OCI-LY1 (cell line): ENCODE data around the gene LRP1.

Source experiments
- H2AFZ ChIP-seq: fragments of 200-600 bp; sonication (generic), shearing (Covaris generic); 2 replicates; pipeline ENCODE4 v1.6.0; 2014; ENCODE audit warnings: antibody characterized with exemption, mild to moderate bottlenecking, low read length
- H3F3A ChIP-seq: fragments of 200-600 bp; sonication (generic), shearing (Covaris generic); 2 replicates; pipeline ENCODE4 v1.6.0; 2014; ENCODE audit warnings: mild to moderate bottlenecking, antibody characterized with exemption, low read length, moderate library complexity; ENCODE audit not compliant: insufficient read depth
- H3K27ac ChIP-seq: fragments of 200-600 bp; sonication (generic); 2 replicates; pipeline ENCODE4 v1.5.1; 2014; ENCODE audit warnings: low read length, mixed run types, mild to moderate bottlenecking, low read depth; ENCODE audit not compliant: poor library complexity, severe bottlenecking
- H3K27me3 ChIP-seq: fragments of 200-600 bp; sonication (generic); 2 replicates; pipeline ENCODE4 v1.6.0; 2014; ENCODE audit warnings: antibody characterized with exemption, mild to moderate bottlenecking, low read length, moderate library complexity; ENCODE audit not compliant: insufficient read depth
- H3K36me3 ChIP-seq: fragments of 200-600 bp; sonication (generic); 2 replicates; pipeline ENCODE4 v1.6.1; 2014; ENCODE audit warnings: mild to moderate bottlenecking, antibody characterized with exemption, low read length, moderate library complexity, mixed read lengths; ENCODE audit not compliant: insufficient read depth
- H3K4me1 ChIP-seq: fragments of 200-600 bp; sonication (generic); 2 replicates; pipeline ENCODE4 v1.5.1; 2014; ENCODE audit warnings: mild to moderate bottlenecking, low read length, moderate library complexity; ENCODE audit not compliant: insufficient read depth, severe bottlenecking
- H3K4me2 ChIP-seq: fragments of 200-600 bp; sonication (generic), shearing (Covaris generic); 2 replicates; pipeline ENCODE4 v1.6.1; 2014; ENCODE audit warnings: low read length
- H3K4me3 ChIP-seq: fragments of 200-600 bp; sonication (generic); 2 replicates; pipeline ENCODE4 v1.5.1; 2014; ENCODE audit warnings: low read length, low read depth, mild to moderate bottlenecking, mixed read lengths; ENCODE audit not compliant: poor library complexity, severe bottlenecking
- H3K79me2 ChIP-seq: fragments of 200-600 bp; shearing (Covaris generic); 2 replicates; pipeline ENCODE4 v1.6.1; 2016; ENCODE audit warnings: mixed run types, low read length, mixed read lengths; ENCODE audit not compliant: insufficient read depth
- H3K9ac ChIP-seq: fragments of 200-600 bp; sonication (generic), shearing (Covaris generic); 2 replicates; pipeline ENCODE4 v1.6.1; 2014; ENCODE audit warnings: mild to moderate bottlenecking, low read length, mixed read lengths
- H3K9me2 ChIP-seq: fragments of 200-600 bp; sonication (generic), shearing (Covaris generic); 2 replicates; pipeline ENCODE4 v1.6.1; 2014; ENCODE audit warnings: low read depth, mild to moderate bottlenecking, low read length, mixed read lengths
- H3K9me3 ChIP-seq: fragments of 200-600 bp; shearing (Covaris generic); 2 replicates; pipeline ENCODE4 v1.6.1; 2014; ENCODE audit warnings: low read length, mixed read lengths
- H4K20me1 ChIP-seq: fragments of 200-600 bp; sonication (generic), shearing (Covaris generic); 2 replicates; pipeline ENCODE4 v1.6.0; 2016; ENCODE audit warnings: mild to moderate bottlenecking, low read length; ENCODE audit not compliant: insufficient read depth
- EZH2 ChIP-seq: fragments of 200-600 bp; sonication (generic), shearing (Covaris generic); IDR thresholded peaks from 2 replicates; pipeline ENCODE4 v1.8.0; 2017; ENCODE audit warnings: borderline replicate concordance, mixed run types, mild to moderate bottlenecking, antibody characterized with exemption, low read length, moderate library complexity, mixed read lengths
- TF ChIP-seq, protein P1 (sequence below): fragments of 200-600 bp; sonication (generic), shearing (Covaris generic); IDR thresholded peaks from 2 replicates; pipeline ENCODE4 v1.5.1; 2017; ENCODE audit warnings: mild to moderate bottlenecking, antibody characterized with exemption, low read length, moderate library complexity, mixed read lengths

LRP1 gene

DNA sequence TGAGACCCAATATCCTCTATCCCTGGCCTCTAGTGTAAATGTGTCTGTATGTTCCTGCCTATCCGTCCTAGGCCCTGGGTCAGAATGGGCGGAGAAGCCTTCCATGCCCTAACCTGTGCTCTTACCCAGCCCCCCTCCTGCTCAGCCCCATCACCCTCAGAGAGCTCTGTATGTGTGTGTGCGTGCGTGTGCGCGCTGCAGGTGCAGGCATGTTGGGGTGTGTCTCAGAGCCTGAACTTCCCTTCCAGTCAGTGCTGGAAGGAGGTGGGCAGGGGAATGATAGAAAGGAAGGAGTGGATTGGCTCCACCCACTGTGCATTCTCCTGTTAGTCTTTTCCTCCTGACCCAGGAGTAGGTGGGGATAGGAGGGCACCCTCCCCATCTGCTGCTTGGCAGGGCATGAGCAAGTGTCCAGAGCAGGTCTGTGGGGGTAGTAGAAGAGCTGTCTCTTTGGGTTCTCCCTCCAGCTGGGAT is 32.1 kb upstream of the LRP1 start:
- Histone ChIP-seq H3K4me1 (peaks cover 14% of the 10 kb centered on the region), H3K27ac (no peak overlapping the region), H3K79me2 (no peaks in the 10 kb centered on the region), H3K9ac (no peak overlapping the region), H3K4me3 (no peak overlapping the region), H3K27me3 (no peaks in the 10 kb centered on the region), H3K36me3 (peaks cover 57% of the 10 kb centered on the region; the same call in 1 of the 2 replicates), H4K20me1 (no peaks in the 10 kb centered on the region), H2AFZ (no peak overlapping the region), H3K9me2 (no peaks in the 10 kb centered on the region), H3F3A (no peaks in the 10 kb centered on the region), H3K9me3 (no peaks in the 10 kb centered on the region), H3K4me2 (no peak overlapping the region)
- TF ChIP-seq, protein P1, sequence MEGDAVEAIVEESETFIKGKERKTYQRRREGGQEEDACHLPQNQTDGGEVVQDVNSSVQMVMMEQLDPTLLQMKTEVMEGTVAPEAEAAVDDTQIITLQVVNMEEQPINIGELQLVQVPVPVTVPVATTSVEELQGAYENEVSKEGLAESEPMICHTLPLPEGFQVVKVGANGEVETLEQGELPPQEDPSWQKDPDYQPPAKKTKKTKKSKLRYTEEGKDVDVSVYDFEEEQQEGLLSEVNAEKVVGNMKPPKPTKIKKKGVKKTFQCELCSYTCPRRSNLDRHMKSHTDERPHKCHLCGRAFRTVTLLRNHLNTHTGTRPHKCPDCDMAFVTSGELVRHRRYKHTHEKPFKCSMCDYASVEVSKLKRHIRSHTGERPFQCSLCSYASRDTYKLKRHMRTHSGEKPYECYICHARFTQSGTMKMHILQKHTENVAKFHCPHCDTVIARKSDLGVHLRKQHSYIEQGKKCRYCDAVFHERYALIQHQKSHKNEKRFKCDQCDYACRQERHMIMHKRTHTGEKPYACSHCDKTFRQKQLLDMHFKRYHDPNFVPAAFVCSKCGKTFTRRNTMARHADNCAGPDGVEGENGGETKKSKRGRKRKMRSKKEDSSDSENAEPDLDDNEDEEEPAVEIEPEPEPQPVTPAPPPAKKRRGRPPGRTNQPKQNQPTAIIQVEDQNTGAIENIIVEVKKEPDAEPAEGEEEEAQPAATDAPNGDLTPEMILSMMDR: no peak
- TF ChIP-seq EZH2: no peak

DNA sequence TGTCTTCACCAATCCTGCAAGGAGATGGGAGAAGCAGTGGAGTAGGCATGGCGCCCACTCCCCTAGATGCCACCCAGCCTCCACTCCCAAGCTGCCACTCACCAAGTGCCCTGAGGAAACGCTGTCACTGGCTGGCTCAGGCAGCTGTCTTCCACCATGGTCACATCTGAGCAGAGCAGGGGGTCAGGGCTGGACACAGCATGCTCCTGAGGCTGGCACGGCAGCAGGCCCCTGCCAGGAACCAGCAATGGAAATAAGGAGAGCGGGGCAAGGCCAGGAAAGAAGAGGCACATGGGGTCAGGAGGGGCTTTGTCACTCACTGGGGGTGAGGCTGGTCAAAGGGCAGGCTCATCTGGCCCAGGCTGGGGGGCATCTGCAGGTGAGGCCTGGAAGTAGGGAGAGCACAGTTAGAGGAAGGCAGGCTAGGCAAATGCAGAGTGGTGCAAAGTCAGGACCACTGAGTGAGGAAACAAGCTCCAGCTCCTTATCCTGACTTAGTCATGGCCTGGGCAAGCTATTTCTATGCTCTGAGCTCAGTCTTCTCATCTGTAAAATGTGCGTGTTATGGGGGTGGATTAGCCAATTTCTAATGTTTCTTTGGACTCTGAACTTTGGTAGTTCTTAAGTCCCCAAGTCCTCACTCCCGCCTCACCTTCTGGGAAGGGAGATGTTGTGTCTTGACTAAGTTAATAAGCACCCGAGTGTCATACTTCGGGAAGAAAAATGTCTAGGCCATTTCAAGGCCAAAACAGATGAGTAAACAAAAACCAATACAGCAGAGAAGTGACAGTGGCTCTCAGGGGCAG is 31.3 kb upstream of the LRP1 start:
- Histone ChIP-seq H2AFZ (no peak overlapping the region), H3K27me3 (no peaks in the 10 kb centered on the region), H3K79me2 (no peaks in the 10 kb centered on the region), H3K9ac (no peak overlapping the region), H3K9me3 (no peaks in the 10 kb centered on the region), H3K4me1 (peaks cover 14% of the 10 kb centered on the region), H3K36me3 (peaks cover 60% of the 10 kb centered on the region; the same call in 1 of the 2 replicates), H3K27ac (no peak overlapping the region), H3F3A (no peaks in the 10 kb centered on the region), H3K4me2 (no peak overlapping the region), H3K9me2 (no peaks in the 10 kb centered on the region), H3K4me3 (no peak overlapping the region), H4K20me1 (no peaks in the 10 kb centered on the region)
- TF ChIP-seq EZH2: no peak
- TF ChIP-seq, protein P1: no peak

GRCh38 chr12:57097554-57097835 is 30.8 kb upstream of the LRP1 start:
- H3K9me2 ChIP-seq: no peaks in the 10 kb centered on the region
- no peak overlapping the region for H3K9ac ChIP-seq

More at GRCh38 chr12:57097554-57097835, 30.8 kb upstream of the LRP1 start:
- Histone ChIP-seq H4K20me1 (no peaks in the 10 kb centered on the region), H3K36me3 (peaks cover 66% of the 10 kb centered on the region; the same call in 1 of the 2 replicates), H3K4me1 (peaks cover 14% of the 10 kb centered on the region), H2AFZ (no peak overlapping the region), H3K27me3 (no peaks in the 10 kb centered on the region), H3F3A (no peaks in the 10 kb centered on the region), H3K79me2 (no peaks in the 10 kb centered on the region), H3K4me3 (no peak overlapping the region), H3K27ac (no peak overlapping the region), H3K9me3 (no peaks in the 10 kb centered on the region), H3K4me2 (no peak overlapping the region)
- TF ChIP-seq, protein P1: no peak
- no peak for TF ChIP-seq EZH2
